Neural crest cell (in vitro differentiated cells): Measurements from ENCODE around the gene BACH2. TPM values are rescaled to one million over a fixed set of nuclear protein-coding genes. Genes with fewer than 3 reads are reported as not detected.
"Not testable (repeated sequence)": the region's sequence is repeated elsewhere in the genome, so short reads cannot be mapped to it uniquely, and the experiment has no call there.

Experiments used
- DNase-seq: peaks from one replicate; pipeline ENCODE4 v3.0.0; 2021; ENCODE audit warnings: low read depth, mixed read lengths, low spot score
- H3K27ac Mint-ChIP-seq: one replicate; pipeline ENCODE4 v1.8.0; 2021; ENCODE audit warnings: mild to moderate bottlenecking, mixed read lengths; ENCODE audit not compliant: unreplicated experiment
- H3K27me3 Mint-ChIP-seq: 2 replicates; pipeline ENCODE4 v1.8.0; 2021; ENCODE audit warnings: low read depth, mild to moderate bottlenecking, mixed read lengths
- H3K36me3 Mint-ChIP-seq: 2 replicates; pipeline ENCODE4 v1.8.0; 2021; ENCODE audit warnings: low read depth, mild to moderate bottlenecking, mixed read lengths
- H3K4me1 Mint-ChIP-seq: 2 replicates; pipeline ENCODE4 v1.8.0; 2021; ENCODE audit warnings: mixed read lengths
- H3K4me3 Mint-ChIP-seq: one replicate; pipeline ENCODE4 v1.8.0; 2021; ENCODE audit warnings: mild to moderate bottlenecking, mixed read lengths
- H3K9me3 Mint-ChIP-seq: 2 replicates; pipeline ENCODE4 v1.8.0; 2021; ENCODE audit warnings: mixed read lengths
- total RNA-seq: library from RNA; stranded (reverse); gene quantifications from 2 replicates; pipeline ENCODE4 v1.2.1, GENCODE V29; 2021
- TF ChIP-seq, protein P1 (sequence below): fragments of 200-600 bp; sonication (generic); conservative IDR thresholded peaks from 2 replicates; pipeline ENCODE4 v1.5.0; 2021; ENCODE audit warnings: antibody characterized with exemption, mild to moderate bottlenecking

The BACH2 gene
- total RNA-seq, 1 donor from 2014 or later = 13.1 TPM

DNA sequence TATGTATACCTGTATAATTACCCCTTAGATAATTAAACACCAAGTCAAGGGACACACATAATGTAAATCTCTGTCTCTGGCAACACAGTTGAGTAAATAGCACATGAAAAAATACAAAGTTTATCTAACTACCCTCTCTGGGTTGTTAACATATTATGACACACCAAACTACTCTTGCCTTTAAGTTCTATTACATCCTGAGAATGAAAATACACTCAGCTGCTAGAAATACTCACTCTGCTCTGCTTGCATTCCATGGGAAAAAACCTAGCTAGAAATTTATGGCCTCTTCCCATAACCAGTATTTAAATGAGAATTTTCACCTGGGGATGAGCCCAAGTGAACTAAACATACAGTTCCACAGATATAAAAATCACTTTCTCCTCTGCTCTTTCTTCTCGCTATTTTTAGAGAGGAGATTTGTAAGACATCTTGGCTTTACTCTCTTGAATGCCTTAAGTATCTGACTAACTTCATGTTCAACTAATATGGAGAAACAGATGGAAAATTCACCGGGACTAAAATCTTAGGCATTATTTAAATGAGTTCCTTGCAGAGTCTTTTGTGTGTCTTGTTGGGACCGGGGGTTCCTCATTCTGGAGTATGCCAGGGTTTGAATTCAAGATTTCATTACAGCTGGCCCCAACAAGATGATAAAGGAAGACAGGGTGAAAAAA lies 261.5 kb downstream of the BACH2 start:
- H3K36me3 Mint-ChIP-seq = peaks cover 12% of the 10 kb centered on the region
- H3K27me3 Mint-ChIP-seq = no peaks in the 10 kb centered on the region
- H3K4me3 Mint-ChIP-seq = no peak overlapping the region
- H3K4me1 Mint-ChIP-seq = peaks cover 18% of the 10 kb centered on the region
- DNase-seq = no peak
- peaks cover 4% of the 10 kb centered on the region for H3K9me3 Mint-ChIP-seq
- H3K27ac Mint-ChIP-seq = no peak overlapping the region
- TF ChIP-seq, protein P1, sequence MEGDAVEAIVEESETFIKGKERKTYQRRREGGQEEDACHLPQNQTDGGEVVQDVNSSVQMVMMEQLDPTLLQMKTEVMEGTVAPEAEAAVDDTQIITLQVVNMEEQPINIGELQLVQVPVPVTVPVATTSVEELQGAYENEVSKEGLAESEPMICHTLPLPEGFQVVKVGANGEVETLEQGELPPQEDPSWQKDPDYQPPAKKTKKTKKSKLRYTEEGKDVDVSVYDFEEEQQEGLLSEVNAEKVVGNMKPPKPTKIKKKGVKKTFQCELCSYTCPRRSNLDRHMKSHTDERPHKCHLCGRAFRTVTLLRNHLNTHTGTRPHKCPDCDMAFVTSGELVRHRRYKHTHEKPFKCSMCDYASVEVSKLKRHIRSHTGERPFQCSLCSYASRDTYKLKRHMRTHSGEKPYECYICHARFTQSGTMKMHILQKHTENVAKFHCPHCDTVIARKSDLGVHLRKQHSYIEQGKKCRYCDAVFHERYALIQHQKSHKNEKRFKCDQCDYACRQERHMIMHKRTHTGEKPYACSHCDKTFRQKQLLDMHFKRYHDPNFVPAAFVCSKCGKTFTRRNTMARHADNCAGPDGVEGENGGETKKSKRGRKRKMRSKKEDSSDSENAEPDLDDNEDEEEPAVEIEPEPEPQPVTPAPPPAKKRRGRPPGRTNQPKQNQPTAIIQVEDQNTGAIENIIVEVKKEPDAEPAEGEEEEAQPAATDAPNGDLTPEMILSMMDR = no peak

DNA sequence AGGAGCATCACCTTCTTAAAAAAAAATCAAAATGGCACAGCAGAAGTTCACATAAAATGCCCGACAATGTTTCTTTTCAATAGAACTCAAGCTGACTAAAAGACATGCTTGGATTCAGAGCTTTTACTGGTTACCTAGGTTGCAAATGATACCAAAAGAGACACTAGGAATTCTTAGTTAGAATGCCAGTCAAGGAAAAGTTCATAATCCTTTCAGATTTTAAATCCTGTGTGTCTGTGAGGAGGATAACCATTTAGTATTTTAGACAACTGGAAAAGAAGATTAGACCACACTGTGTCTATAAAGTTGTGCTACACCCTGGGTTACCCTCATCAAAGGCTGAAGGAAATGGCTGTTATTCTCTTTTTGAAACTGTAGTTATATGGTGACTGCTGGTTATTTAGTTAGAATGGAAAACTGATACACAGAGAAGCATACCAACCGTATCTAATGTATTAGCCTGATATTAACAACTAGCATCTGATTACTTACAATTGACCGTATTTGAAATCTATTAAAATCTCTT lies 262.8 kb downstream of the BACH2 start:
- Mint-ChIP-seq H3K4me3 (no peak overlapping the region), H3K27me3 (no peaks in the 10 kb centered on the region), H3K9me3 (peaks cover 4% of the 10 kb centered on the region), H3K27ac (no peak overlapping the region), H3K36me3 (peaks cover 15% of the 10 kb centered on the region), H3K4me1 (peaks cover 25% of the 10 kb centered on the region)
- TF ChIP-seq, protein P1 = no peak
- DNase-seq = no peak

DNA sequence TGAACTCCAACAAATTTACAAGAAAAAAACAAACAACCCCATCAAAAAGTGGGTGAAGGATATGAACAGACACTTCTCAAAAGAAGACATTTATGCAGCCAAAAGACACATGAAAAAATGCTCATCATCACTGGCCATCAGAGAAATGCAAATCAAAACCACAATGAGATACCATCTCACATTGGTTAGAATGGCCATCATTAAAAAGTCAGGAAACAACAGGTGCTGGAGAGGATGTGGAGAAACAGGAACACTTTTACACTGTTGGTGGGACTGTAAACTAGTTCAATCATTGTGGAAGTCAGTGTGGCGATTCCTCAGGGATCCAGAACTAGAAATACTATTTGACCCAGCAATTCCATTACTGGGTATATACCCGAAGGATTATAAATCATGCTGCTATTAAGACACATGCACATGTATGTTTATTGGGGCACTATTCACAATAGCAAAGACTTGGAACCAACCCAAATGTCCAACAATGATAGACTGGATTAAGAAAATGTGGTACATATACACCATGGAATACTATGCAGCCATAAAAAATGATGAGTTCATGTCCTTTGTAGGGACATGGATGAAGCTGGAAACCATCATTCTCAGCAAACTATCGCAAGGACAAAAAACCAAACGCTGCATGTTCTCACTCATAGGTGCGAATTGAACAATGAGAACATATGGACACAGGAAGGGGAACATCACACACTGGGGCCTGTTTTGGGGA lies 264.0 kb downstream of the BACH2 start:
- H3K27me3 Mint-ChIP-seq, H3K27ac Mint-ChIP-seq, H3K4me3 Mint-ChIP-seq, H3K9me3 Mint-ChIP-seq, DNase-seq: not testable (repeated sequence)
- H3K36me3 Mint-ChIP-seq = peaks cover 11% of the 10 kb centered on the region
- H3K4me1 Mint-ChIP-seq = peaks cover 26% of the 10 kb centered on the region

DNA sequence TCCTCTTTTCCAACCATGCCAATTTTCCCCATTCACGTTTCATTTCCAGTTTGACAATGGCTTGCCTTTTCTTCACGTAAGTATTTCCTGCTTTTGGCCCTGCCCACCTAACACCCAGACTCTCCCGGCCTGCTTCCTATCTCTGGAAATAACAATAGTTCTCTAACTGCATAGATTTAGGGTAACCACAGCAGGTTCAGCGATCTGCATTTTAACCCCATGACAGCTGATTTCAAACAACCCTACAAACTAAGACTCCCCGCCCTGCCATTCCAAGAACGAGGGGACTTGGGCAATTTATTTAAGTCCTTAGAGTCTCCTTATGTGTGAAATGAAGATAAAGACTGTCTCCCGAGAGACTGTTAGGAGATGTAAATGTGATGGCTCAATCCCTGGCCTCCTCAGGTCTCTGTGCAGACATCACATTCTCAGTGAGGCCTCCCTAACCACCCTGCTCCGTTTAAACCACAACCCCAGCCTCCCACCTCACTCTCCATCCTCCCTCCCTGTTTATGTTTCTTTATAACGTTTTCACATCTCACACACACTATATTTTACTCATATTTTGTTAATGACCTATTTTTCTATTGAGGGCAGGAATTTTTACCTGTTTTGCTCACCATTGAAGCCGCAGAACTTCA lies 267.5 kb downstream of the BACH2 start:
- no peak overlapping the region for H3K4me3 Mint-ChIP-seq
- H3K4me1 Mint-ChIP-seq = peaks cover 23% of the 10 kb centered on the region
- DNase-seq = no peak
- no peaks in the 10 kb centered on the region for H3K27me3 Mint-ChIP-seq
- H3K27ac Mint-ChIP-seq = no peak overlapping the region
- peaks cover 4% of the 10 kb centered on the region for H3K9me3 Mint-ChIP-seq
- H3K36me3 Mint-ChIP-seq = peaks cover 9% of the 10 kb centered on the region
- TF ChIP-seq, protein P1 = no peak

DNA sequence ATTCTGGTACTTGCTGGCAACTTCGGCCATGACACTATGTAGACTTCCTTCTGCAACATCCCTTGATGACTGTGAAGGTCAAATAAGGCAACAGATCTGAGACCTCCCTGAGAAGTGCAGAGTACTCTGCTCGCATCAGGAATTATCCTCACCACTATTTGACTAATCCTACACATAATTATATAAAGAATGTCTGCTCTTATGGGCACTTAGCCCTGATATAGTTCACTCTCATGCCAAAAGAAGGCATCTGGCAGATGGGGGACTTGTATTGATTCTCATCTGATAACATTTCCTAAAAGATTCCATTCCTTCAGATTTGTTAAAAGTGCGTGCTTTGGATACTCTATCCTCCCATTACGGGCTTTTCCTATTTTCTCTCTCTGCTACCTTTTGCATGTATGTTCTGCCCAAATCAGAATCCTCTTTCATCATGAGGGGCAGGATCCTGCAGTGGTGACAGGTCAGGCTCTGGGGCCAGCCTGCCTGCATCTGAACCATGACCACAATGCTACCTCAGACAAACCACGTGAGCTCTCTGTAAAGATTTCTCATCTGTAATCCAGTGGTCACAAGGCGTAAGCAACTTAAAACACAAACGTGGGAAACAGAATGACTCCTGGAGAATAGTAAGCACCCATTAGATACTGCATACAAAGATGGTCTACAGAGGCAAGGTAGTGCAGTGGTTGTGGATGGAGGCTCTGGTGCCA lies 268.4 kb downstream of the BACH2 start:
- peaks cover 6% of the 10 kb centered on the region for H3K36me3 Mint-ChIP-seq
- H3K4me1 Mint-ChIP-seq = peaks cover 16% of the 10 kb centered on the region
- H3K4me3 Mint-ChIP-seq = no peak overlapping the region
- H3K27me3 Mint-ChIP-seq = no peaks in the 10 kb centered on the region
- TF ChIP-seq, protein P1 = no peak
- no peak overlapping the region for H3K27ac Mint-ChIP-seq
- no peak for DNase-seq
- no peaks in the 10 kb centered on the region for H3K9me3 Mint-ChIP-seq
